Sigmoid colon (tissue), 4 donors: Measurements from ENCODE around the gene STK11.

Experiments
- CTCF ChIP-seq, 4 experiments: fragments of 450-650 bp in 3 of 4; fragments of 200-600 bp in 1 of 4; IDR thresholded peaks; one replicate each; pipeline ENCODE4 v1.5.1; 2016 to 2019; ENCODE audit warnings: antibody characterized with exemption in 4 of 4, mild to moderate bottlenecking in 3 of 4, moderate library complexity in 2 of 4
- EP300 ChIP-seq, 4 donors: sonication (generic); formaldehyde crosslinking; IDR thresholded peaks; one replicate each; pipeline ENCODE4 v1.6.1; 2017; ENCODE audit warnings: antibody characterized with exemption in 4 of 4
- POLR2A ChIP-seq, 2 donors: fragments of 450-650 bp; IDR thresholded peaks; one replicate each; pipeline ENCODE4 v1.6.1; 2016; ENCODE audit warnings: antibody characterized with exemption in 2 of 2, mild to moderate bottlenecking in 2 of 2, moderate library complexity in 2 of 2
- POLR2AphosphoS5 ChIP-seq, 4 donors: sonication (generic); formaldehyde crosslinking; IDR thresholded peaks; one replicate each; pipeline ENCODE4 v1.6.1; 2017; ENCODE audit warnings: antibody characterized with exemption in 4 of 4

DNA sequence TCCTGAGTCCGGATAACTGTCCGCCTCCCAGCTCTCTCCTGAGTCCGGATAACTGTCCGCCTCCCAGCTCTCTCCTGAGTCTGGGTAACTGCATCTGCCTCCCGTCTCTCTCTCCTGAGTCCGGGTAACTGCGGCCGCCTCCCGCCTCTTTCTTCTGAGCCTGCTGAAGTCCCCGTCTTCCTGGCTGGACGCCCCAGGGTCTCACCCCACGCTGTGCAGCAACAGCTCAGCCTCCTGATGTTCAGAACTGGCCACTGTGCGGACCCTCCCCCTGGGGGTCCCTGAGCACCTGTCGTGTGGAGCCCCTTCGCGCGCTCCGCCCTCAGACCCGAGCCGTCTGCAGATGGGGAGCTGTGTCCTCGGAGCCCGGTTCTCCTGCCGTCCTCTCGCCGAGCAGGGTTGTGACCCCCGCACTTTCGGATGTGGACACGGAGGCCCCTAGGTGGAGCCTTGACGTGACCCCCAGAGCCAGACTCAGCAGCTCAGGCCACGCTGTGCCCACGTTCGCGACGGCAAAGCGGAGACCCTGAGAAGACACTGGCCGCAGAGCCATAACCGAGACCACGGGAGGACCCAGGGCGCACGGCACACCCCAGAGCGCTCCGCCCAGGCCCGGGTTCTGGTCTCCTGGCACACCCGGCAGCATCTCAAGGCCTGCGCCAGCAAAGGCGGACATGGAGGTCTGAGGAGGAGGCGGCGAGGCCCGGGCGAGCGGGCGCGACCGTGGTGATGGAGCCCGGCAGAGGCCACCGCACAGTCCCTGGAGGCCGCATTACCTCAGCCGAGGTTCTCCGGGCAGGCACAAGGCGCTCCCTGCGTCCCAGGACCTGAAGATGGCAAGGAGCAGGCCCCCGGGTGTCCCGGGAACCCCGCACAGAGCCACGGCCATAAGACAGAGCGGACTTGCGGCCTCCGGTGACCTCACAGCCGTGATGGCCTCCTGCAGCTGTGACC, 47.4 kb upstream of the STK11 start:
- TF ChIP-seq EP300 (IDR thresholded peaks at IDR 0.05) (no peak), CTCF (IDR thresholded peaks at IDR 0.05) (no peak), POLR2AphosphoS5 (IDR thresholded peaks at IDR 0.05) (no peak), POLR2A (IDR thresholded peaks at IDR 0.05) (no peak)
